SK-N-SH (cell line): Measurements from ENCODE around the gene LILRB4. TPM values are rescaled to one million over a fixed set of nuclear protein-coding genes. Genes with fewer than 3 reads are reported as not detected.
"Not testable (repeated sequence)": the region's sequence is repeated elsewhere in the genome, so short reads cannot be mapped to it uniquely, and the experiment has no call there.

Experiments
- CTCF ChIA-PET: fragments of 300-600, 350-600 bp; formaldehyde crosslinking; extraction: SDS; loops from one replicate; lab custom pipeline; 2021; lab: Yijun Ruan, JAX
- POLR2A ChIA-PET: fragments of 350-600 bp; sonication (Branson Sonifier 250); formaldehyde crosslinking; extraction: SDS; loops from one replicate; lab custom pipeline; 2020; ENCODE audit warnings: antibody characterized with exemption, inconsistent platforms; lab: Yijun Ruan, JAX
- DNase-seq: peaks from one replicate; pipeline ENCODE4 v3.0.0; 2012
- H2AFZ ChIP-seq: fragments of 200-600 bp; sonication (generic); 2 replicates; pipeline ENCODE4 v1.8.1; 2016; ENCODE audit warnings: antibody characterized with exemption, mild to moderate bottlenecking, low read depth
- H3F3A ChIP-seq: fragments of 200-600 bp; sonication (generic); replicated peaks from 2 replicates; pipeline ENCODE3; 2016; ENCODE audit warnings: antibody characterized with exemption, mild to moderate bottlenecking; ENCODE audit not compliant: insufficient read depth
- H3K27ac ChIP-seq, 2 experiments: fragments of 200-500 bp in 1 of 2; fragments of 200-600 bp in 1 of 2; sonication (Bioruptor generic) in 1 of 2; sonication (generic), shearing (Covaris generic) in 1 of 2; 2 replicates each; pipeline versions ENCODE4 v1.5.1 to v1.6.1; 2014 to 2016; ENCODE audit warnings: low read depth in 2 of 2, inconsistent platforms in 1 of 2, low read length in 1 of 2, mild to moderate bottlenecking in 1 of 2, mixed read lengths in 1 of 2
- H3K27me3 ChIP-seq: fragments of 200-600 bp; sonication (generic), shearing (Covaris generic); 2 replicates; pipeline ENCODE4 v1.6.1; 2016; ENCODE audit warnings: mixed run types; ENCODE audit not compliant: insufficient read depth
- H3K36me3 ChIP-seq, 2 experiments: fragments of 200-500 bp in 1 of 2; fragments of 200-600 bp in 1 of 2; sonication (Bioruptor generic) in 1 of 2; sonication (generic) in 1 of 2; replicated peaks in 1 of 2; 2 replicates each; pipeline versions ENCODE3 to v1.5.1; 2014 to 2016; ENCODE audit warnings: low read length in 1 of 2, mild to moderate bottlenecking in 1 of 2; ENCODE audit not compliant: insufficient read depth in 2 of 2, control insufficient read depth in 1 of 2
- H3K4me1 ChIP-seq, 2 experiments: fragments of 200-500 bp in 1 of 2; fragments of 200-600 bp in 1 of 2; sonication (Bioruptor generic) in 1 of 2; sonication (generic), shearing (Covaris generic) in 1 of 2; 2 replicates each; pipeline versions ENCODE4 v1.5.1 to v1.6.1; 2014 to 2016; ENCODE audit warnings: low read depth in 1 of 2, low read length in 1 of 2, mixed run types in 1 of 2; ENCODE audit not compliant: insufficient read depth in 2 of 2, control insufficient read depth in 1 of 2
- H3K4me2 ChIP-seq: fragments of 200-600 bp; sonication (generic), shearing (Covaris generic); 2 replicates; pipeline ENCODE4 v1.6.1; 2017; ENCODE audit warnings: mixed run types
- H3K4me3 ChIP-seq, 2 experiments: fragments of 200-500 bp in 1 of 2; fragments of 200-600 bp in 1 of 2; sonication (Bioruptor generic) in 1 of 2; sonication (generic), shearing (Covaris generic) in 1 of 2; 2 replicates each; pipeline versions ENCODE4 v1.5.1 to v1.8.1; 2014 to 2016; ENCODE audit warnings: low read depth in 2 of 2, inconsistent platforms in 1 of 2, low read length in 1 of 2, mild to moderate bottlenecking in 1 of 2, mixed read lengths in 1 of 2, moderate library complexity in 1 of 2
- H3K79me2 ChIP-seq: fragments of 200-600 bp; sonication (generic); 2 replicates; pipeline ENCODE4 v1.8.1; 2017; ENCODE audit warnings: mild to moderate bottlenecking; ENCODE audit not compliant: insufficient read depth
- H3K9ac ChIP-seq: fragments of 200-600 bp; sonication (generic); 2 replicates; pipeline ENCODE4 v1.6.1; 2017; ENCODE audit warnings: mixed run types
- H3K9me2 ChIP-seq: fragments of 200-600 bp; sonication (generic); 2 replicates; pipeline ENCODE4 v1.6.1; 2017; ENCODE audit warnings: mixed run types
- H3K9me3 ChIP-seq: fragments of 200-600 bp; sonication (generic); 2 replicates; pipeline ENCODE4 v1.6.1; 2017; ENCODE audit warnings: mixed run types, mild to moderate bottlenecking, moderate library complexity
- H4K20me1 ChIP-seq: fragments of 200-600 bp; sonication (generic); 2 replicates; pipeline ENCODE4 v1.6.1; 2017; ENCODE audit warnings: mild to moderate bottlenecking, mixed run types; ENCODE audit not compliant: insufficient read depth
- FOXM1 ChIP-seq: IDR thresholded peaks from 2 replicates; pipeline ENCODE4 v1.4.0; 2012; ENCODE audit warnings: low read depth, mild to moderate bottlenecking
- RAD21 ChIP-seq: IDR thresholded peaks from 2 replicates; pipeline ENCODE4 v1.6.1; 2012; ENCODE audit warnings: mild to moderate bottlenecking, low read length
- SMC3 ChIP-seq: IDR thresholded peaks from 2 replicates; pipeline ENCODE4 v1.6.1; 2012; ENCODE audit warnings: low read depth, low read length, improper control_type of control experiment
- WGBS: methylation state at CpG from one replicate; pipeline ENCODE4 v1.1.6; 2017; ENCODE audit warnings: low lambda C conversion rate; 5-methylcytosine and 5-hydroxymethylcytosine counted together
- polyA plus RNA-seq, 3 experiments: library from polyadenylated mRNA; depleted of rRNA; stranded (reverse); fragments of >200 nt; gene quantifications; 2 replicates each; pipeline ENCODE4 v1.2.3, GENCODE V29; 2012
- TF ChIP-seq, protein P1 (sequence below): fragments of 200-600 bp; sonication (generic); IDR thresholded peaks from 2 replicates; pipeline ENCODE4 v1.6.1; 2017; ENCODE audit warnings: antibody characterized with exemption, mild to moderate bottlenecking, moderate library complexity

LILRB4 gene
- polyA plus RNA-seq, 1 of the 3 experiments (the other 2 are of a cell fraction): not detected

- no peak overlapping the region for H2AFZ ChIP-seq
- H3K4me3 ChIP-seq: no peak overlapping the region; a peak in 1 of 4 replicates
- no peaks in the 10 kb centered on the region for H3F3A ChIP-seq
- no peak overlapping the region for H3K27ac ChIP-seq
- H3K9ac ChIP-seq: no peak overlapping the region
- no peaks in the 10 kb centered on the region for H3K79me2 ChIP-seq
- no peak for TF ChIP-seq FOXM1
- peak; percentile 49 for TF ChIP-seq RAD21
- TF ChIP-seq, protein P1, sequence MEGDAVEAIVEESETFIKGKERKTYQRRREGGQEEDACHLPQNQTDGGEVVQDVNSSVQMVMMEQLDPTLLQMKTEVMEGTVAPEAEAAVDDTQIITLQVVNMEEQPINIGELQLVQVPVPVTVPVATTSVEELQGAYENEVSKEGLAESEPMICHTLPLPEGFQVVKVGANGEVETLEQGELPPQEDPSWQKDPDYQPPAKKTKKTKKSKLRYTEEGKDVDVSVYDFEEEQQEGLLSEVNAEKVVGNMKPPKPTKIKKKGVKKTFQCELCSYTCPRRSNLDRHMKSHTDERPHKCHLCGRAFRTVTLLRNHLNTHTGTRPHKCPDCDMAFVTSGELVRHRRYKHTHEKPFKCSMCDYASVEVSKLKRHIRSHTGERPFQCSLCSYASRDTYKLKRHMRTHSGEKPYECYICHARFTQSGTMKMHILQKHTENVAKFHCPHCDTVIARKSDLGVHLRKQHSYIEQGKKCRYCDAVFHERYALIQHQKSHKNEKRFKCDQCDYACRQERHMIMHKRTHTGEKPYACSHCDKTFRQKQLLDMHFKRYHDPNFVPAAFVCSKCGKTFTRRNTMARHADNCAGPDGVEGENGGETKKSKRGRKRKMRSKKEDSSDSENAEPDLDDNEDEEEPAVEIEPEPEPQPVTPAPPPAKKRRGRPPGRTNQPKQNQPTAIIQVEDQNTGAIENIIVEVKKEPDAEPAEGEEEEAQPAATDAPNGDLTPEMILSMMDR: peak; percentile 79
- TF ChIP-seq, all 33 proteins: peak for 2
- Histone ChIP-seq H4K20me1 (no peaks in the 10 kb centered on the region), H3K27me3 (peaks cover 5% of the 10 kb centered on the region; the same call in 1 of the 2 replicates), H3K9me2 (no peaks in the 10 kb centered on the region), H3K4me1 (no peaks in the 10 kb centered on the region), H3K9me3 (no peaks in the 10 kb centered on the region), H3K36me3 (no peaks in the 10 kb centered on the region), H3K4me2 (no peak overlapping the region)
- WGBS: 5% methylated on average over 2 of the region's 2 CpGs
- ChIA-PET CTCF (interaction anchor here (0.6 to 6.1 kb wide), 13 partner anchors 10 to 1135 kb away, joined by 3 to 48 read pairs (median 4); partner anchors contain the start of gene LILRB4), POLR2A (no interaction called here)
- peak; percentile 24 for DNase-seq
Observed at GRCh38 chr19:54674021-54674617, 11.3 kb downstream of the LILRB4 start.

- H3K9me3 ChIP-seq, H3K4me1 ChIP-seq, H3K27ac ChIP-seq, H3K9me2 ChIP-seq, POLR2A ChIA-PET, H3K36me3 ChIP-seq, H2AFZ ChIP-seq, H3K27me3 ChIP-seq, H3K79me2 ChIP-seq, H4K20me1 ChIP-seq, H3K4me2 ChIP-seq, H3K9ac ChIP-seq, H3F3A ChIP-seq: not testable (repeated sequence)
- DNase-seq: peak; percentile 49
- H3K4me3 ChIP-seq: peak overlapping the region in 1 of 2 experiments; percentile 31; a peak in 1 of 4 replicates
- TF ChIP-seq, protein P1: peak; percentile 87
- peak; percentile 54 for TF ChIP-seq SMC3
- peak; percentile 51 for TF ChIP-seq RAD21
- under 1% methylated on average over 10 of the region's 10 CpGs for WGBS
- CTCF ChIA-PET: interaction anchor here (0.6 to 6.1 kb wide), 8 partner anchors 8 to 195 kb away, joined by 3 to 48 read pairs (median 4); partner anchors contain the start of gene LILRB4
Observed at GRCh38 chr19:54676210-54676834, 13.5 kb downstream of the LILRB4 start.
